GM12875 (cell line): ENCODE results near the gene MYH9.

Source experiments
- H3K4me3 ChIP-seq: one replicate; pipeline ENCODE4 v1.5.1; 2011; ENCODE audit warnings: low read depth, low read length, control low read depth
- CTCF ChIP-seq: IDR thresholded peaks from 2 replicates; pipeline ENCODE4 v1.5.1; 2011; ENCODE audit warnings: low read depth, mild to moderate bottlenecking, control low read depth, inconsistent platforms, low read length, moderate library complexity, borderline replicate concordance; ENCODE audit not compliant: insufficient read depth

MYH9 gene

GRCh38 chr22:36330127-36330526, 57.6 kb downstream of the MYH9 start:
- H3K4me3 ChIP-seq: no peak overlapping the region
- TF ChIP-seq CTCF: no peak

GRCh38 chr22:36329254-36330078, 58.3 kb downstream of the MYH9 start:
- no peak overlapping the region for H3K4me3 ChIP-seq
- TF ChIP-seq CTCF: no peak

- no peak overlapping the region for H3K4me3 ChIP-seq
- no peak for TF ChIP-seq CTCF
These were observed 59.0 kb downstream of the MYH9 start for GRCh38 chr22:36328635-36329253.

GRCh38 chr22:36327922-36328551, 59.7 kb downstream of the MYH9 start:
- no peak for TF ChIP-seq CTCF
- no peak overlapping the region for H3K4me3 ChIP-seq

- TF ChIP-seq CTCF: no peak
- H3K4me3 ChIP-seq: no peak overlapping the region
These were observed 61.3 kb downstream of the MYH9 start for GRCh38 chr22:36326178-36327161.

GRCh38 chr22:36325154-36326031, 62.4 kb downstream of the MYH9 start:
- no peak overlapping the region for H3K4me3 ChIP-seq
- no peak for TF ChIP-seq CTCF
